Gastroesophageal sphincter (tissue), 4 donors: ENCODE data around the gene EPHA4. TPM values are rescaled to one million over a fixed set of nuclear protein-coding genes. Genes with fewer than 3 reads are reported as not detected.

Experiments
- ATAC-seq: fragments of 150-250 bp; one replicate; pipeline ENCODE4 v1.9.1; 2016; ENCODE audit warnings: mild to moderate bottlenecking, moderate library complexity
- H3K27ac ChIP-seq, 4 donors: fragments of 200-600 bp; sonication (generic) in 3 of 4; 1 replicate in 3 of 4; 2 replicates in 1 of 4; pipeline ENCODE4 v1.5.1; 2016 to 2019
- H3K27me3 ChIP-seq: fragments of 200-600 bp; sonication (generic); one replicate; pipeline ENCODE4 v1.5.1; 2019
- H3K36me3 ChIP-seq, 2 donors: fragments of 200-600 bp; sonication (generic); one replicate each; pipeline ENCODE4 v1.5.1; 2019; ENCODE audit warnings: control low read depth in 1 of 2
- H3K4me1 ChIP-seq, 3 donors: fragments of 200-600 bp; sonication (generic); 1 replicate in 2 of 3; 2 replicates in 1 of 3; pipeline ENCODE4 v1.5.1; 2016 to 2019; ENCODE audit warnings: control low read depth in 2 of 3
- H3K4me3 ChIP-seq, 2 donors: fragments of 200-600 bp; sonication (generic); one replicate each; pipeline ENCODE4 v1.5.1; 2019; ENCODE audit warnings: mild to moderate bottlenecking in 1 of 2, moderate library complexity in 1 of 2
- H3K9me3 ChIP-seq, 3 donors: fragments of 200-600 bp; sonication (generic); one replicate each; pipeline ENCODE4 v1.5.1; 2017 to 2019; ENCODE audit warnings: control low read depth in 2 of 3
- CTCF ChIP-seq, 4 experiments: fragments of 200-600 bp in 2 of 4; fragments of 450-650 bp in 2 of 4; sonication (generic) in 1 of 4; IDR thresholded peaks; one replicate each; pipeline ENCODE4 v1.5.1; 2017 to 2019; ENCODE audit warnings: antibody characterized with exemption in 4 of 4, mild to moderate bottlenecking in 2 of 4, moderate library complexity in 2 of 4
- EP300 ChIP-seq: sonication (generic); formaldehyde crosslinking; IDR thresholded peaks from one replicate; pipeline ENCODE4 v1.6.1; 2017; ENCODE audit warnings: antibody characterized with exemption, mild to moderate bottlenecking
- POLR2A ChIP-seq, 2 donors: fragments of 450-650 bp; IDR thresholded peaks; one replicate each; pipeline ENCODE4 v1.6.1; 2017; ENCODE audit warnings: antibody characterized with exemption in 2 of 2, mild to moderate bottlenecking in 2 of 2, moderate library complexity in 1 of 2
- POLR2AphosphoS5 ChIP-seq: sonication (generic); formaldehyde crosslinking; IDR thresholded peaks from one replicate; pipeline ENCODE4 v1.6.1; 2017; ENCODE audit warnings: antibody characterized with exemption
- WGBS, 2 donors: methylation state at CpG; one replicate each; pipeline ENCODE4 v1.1.5; 2018; ENCODE audit warnings: low coverage in 1 of 2; 5-methylcytosine and 5-hydroxymethylcytosine counted together
- total RNA-seq, 4 donors: library from RNA; depleted of rRNA; stranded (reverse); fragments of >200 nt; gene quantifications; one replicate each; pipeline ENCODE4 v1.1.0, GENCODE V29; 2016

The EPHA4 gene
- total RNA-seq, 4 donors from 2014 or later: 21.3 to 41.2 (median 31.6) TPM

DNA sequence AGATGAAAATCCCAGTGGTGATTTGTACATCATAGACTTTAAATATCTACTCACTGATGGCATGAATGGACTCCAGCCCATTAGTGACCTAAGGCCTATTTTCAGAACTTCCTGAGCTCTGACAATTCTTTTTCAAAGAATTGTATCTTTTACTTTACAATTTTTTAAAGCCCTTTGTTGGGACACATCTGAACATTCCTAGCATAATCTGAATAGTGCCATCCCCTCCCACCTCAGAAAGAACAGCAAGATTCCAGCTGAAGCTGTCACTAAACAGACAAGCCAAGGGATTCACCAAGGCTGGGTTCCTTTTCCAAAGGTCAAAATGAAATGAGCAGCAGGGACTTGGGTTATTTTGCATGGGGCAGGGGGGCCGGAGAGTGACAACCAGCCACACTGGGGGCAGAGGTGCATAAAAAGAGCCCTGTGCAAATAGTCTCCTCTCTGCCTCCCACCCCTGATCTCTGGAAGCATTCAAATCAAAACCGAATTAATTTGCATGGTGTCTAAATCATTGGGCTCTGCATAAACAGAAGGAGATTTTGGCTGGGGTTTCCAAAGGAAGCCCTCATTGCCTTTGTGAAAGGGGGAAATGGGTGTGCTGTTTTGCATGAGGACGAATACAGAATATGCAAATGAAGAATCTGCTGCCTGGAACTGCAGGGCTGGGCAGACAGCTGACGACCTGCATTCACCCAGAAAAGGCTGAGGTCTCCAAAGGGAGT is 17.2 kb downstream of the EPHA4 start:
- no peaks in the 10 kb centered on the region for H3K27me3 ChIP-seq
- peaks cover 5 to 14% (median 6%) of the 10 kb centered on the region in 3 donors for H3K4me1 ChIP-seq
- H3K9me3 ChIP-seq: no peaks in the 10 kb centered on the region
- ATAC-seq: no peak
- no peak for TF ChIP-seq CTCF (IDR thresholded peaks at IDR 0.05)
- TF ChIP-seq EP300: no peak
- no peak for TF ChIP-seq POLR2A (IDR thresholded peaks at IDR 0.05)
- TF ChIP-seq POLR2AphosphoS5: no peak
- H3K36me3 ChIP-seq: no peaks in the 10 kb centered on the region
- H3K4me3 ChIP-seq: no peak overlapping the region
- peak overlapping the region in 3 of 4 donors; percentile 7 to 45 (median 11) for H3K27ac ChIP-seq
- 15 to 29% methylated on average over 4 of the region's 4 CpGs for WGBS, 2 donors

- Histone ChIP-seq H3K27me3 (no peaks in the 10 kb centered on the region), H3K4me1 (peaks cover 5 to 14% (median 6%) of the 10 kb centered on the region in 3 donors), H3K36me3 (no peaks in the 10 kb centered on the region), H3K27ac (no peak overlapping the region), H3K9me3 (no peaks in the 10 kb centered on the region), H3K4me3 (no peak overlapping the region)
- ATAC-seq: no peak
- 83 to 93% methylated on average over 1 to 4 of the region's 4 CpGs for WGBS, 2 donors
- TF ChIP-seq POLR2AphosphoS5 (no peak), CTCF (IDR thresholded peaks at IDR 0.05) (no peak), POLR2A (IDR thresholded peaks at IDR 0.05) (no peak), EP300 (no peak)
Observed at GRCh38 chr2:221553333-221553732, 18.8 kb downstream of the EPHA4 start.

- Histone ChIP-seq H3K27ac (no peak overlapping the region), H3K9me3 (no peaks in the 10 kb centered on the region)
- ATAC-seq: no peak
Observed at GRCh38 chr2:221552291-221552690, 19.8 kb downstream of the EPHA4 start.

GRCh38 chr2:221551864-221552263 is 20.2 kb downstream of the EPHA4 start:
- Histone ChIP-seq H3K9me3 (no peaks in the 10 kb centered on the region), H3K4me1 (peaks cover 5 to 14% (median 6%) of the 10 kb centered on the region in 3 donors), H3K4me3 (no peak overlapping the region), H3K36me3 (no peaks in the 10 kb centered on the region), H3K27me3 (no peaks in the 10 kb centered on the region), H3K27ac (no peak overlapping the region)
- no peak for ATAC-seq
- TF ChIP-seq EP300 (no peak), POLR2A (IDR thresholded peaks at IDR 0.05) (no peak), POLR2AphosphoS5 (no peak), CTCF (IDR thresholded peaks at IDR 0.05) (no peak)
- 89 to 100% methylated on average over 1 of the region's 1 CpG for WGBS, 2 donors

More at GRCh38 chr2:221552291-221552690, 19.8 kb downstream of the EPHA4 start:
- Histone ChIP-seq H3K4me1 (peaks cover 5 to 14% (median 6%) of the 10 kb centered on the region in 3 donors), H3K27me3 (no peaks in the 10 kb centered on the region), H3K36me3 (no peaks in the 10 kb centered on the region), H3K4me3 (no peak overlapping the region)
- TF ChIP-seq EP300: no peak
- no peak for TF ChIP-seq POLR2A (IDR thresholded peaks at IDR 0.05)
- no peak for TF ChIP-seq POLR2AphosphoS5
- no peak for TF ChIP-seq CTCF (IDR thresholded peaks at IDR 0.05)
- WGBS, 2 donors: 50 to 94% methylated on average over 1 to 3 of the region's 4 CpGs

- no peak overlapping the region for H3K27ac ChIP-seq
- TF ChIP-seq POLR2AphosphoS5: no peak
- TF ChIP-seq EP300: no peak
- TF ChIP-seq CTCF (IDR thresholded peaks at IDR 0.05): no peak
- no peak for TF ChIP-seq POLR2A (IDR thresholded peaks at IDR 0.05)
- H3K36me3 ChIP-seq: no peaks in the 10 kb centered on the region
- no peaks in the 10 kb centered on the region for H3K9me3 ChIP-seq
- H3K4me1 ChIP-seq: no peaks in the 10 kb centered on the region
- no peaks in the 10 kb centered on the region for H3K27me3 ChIP-seq
- no peak for ATAC-seq
- H3K4me3 ChIP-seq: no peak overlapping the region
Observed at GRCh38 chr2:221549143-221549542, 23.0 kb downstream of the EPHA4 start.
